SJSA1 (cell line): ENCODE data around the gene SMIM10L1. TPM values are rescaled to one million over a fixed set of nuclear protein-coding genes. Genes with fewer than 3 reads are reported as not detected.

Source experiments
- DNase-seq, 2 experiments: peaks; one replicate each; pipeline ENCODE4 v3.0.0-alpha.2; 2015 to 2020; ENCODE audit warnings: low spot score in 2 of 2, low read depth in 1 of 2
- H3K27ac ChIP-seq: fragments of 250-450 bp; sonication (Bioruptor Pico); 2 replicates; pipeline ENCODE4 v1.5.1; 2020; ENCODE audit warnings: mild to moderate bottlenecking, moderate library complexity
- H3K27me3 ChIP-seq: fragments of 250-450 bp; sonication (Bioruptor Pico); replicated peaks from 2 replicates; pipeline ENCODE4 v1.5.1; 2020; ENCODE audit warnings: mild to moderate bottlenecking, moderate library complexity
- H3K36me3 ChIP-seq: fragments of 250-450 bp; sonication (Bioruptor Pico); 2 replicates; pipeline ENCODE4 v1.5.1; 2020; ENCODE audit warnings: mild to moderate bottlenecking
- H3K4me1 ChIP-seq: fragments of 250-450 bp; sonication (Bioruptor Pico); replicated peaks from 2 replicates; pipeline ENCODE4 v1.6.1; 2021; ENCODE audit warnings: mild to moderate bottlenecking
- H3K4me3 ChIP-seq: fragments of 250-450 bp; sonication (Bioruptor Pico); 2 replicates; pipeline ENCODE4 v1.5.1; 2020; ENCODE audit warnings: mild to moderate bottlenecking
- H3K9me3 ChIP-seq: fragments of 250-450 bp; sonication (Bioruptor Pico); replicated peaks from 2 replicates; pipeline ENCODE4 v1.5.1; 2020; ENCODE audit warnings: mild to moderate bottlenecking
- total RNA-seq: library from RNA; depleted of rRNA; stranded (reverse); fragments of >200 nt; shearing (Covaris generic); gene quantifications from 2 replicates; pipeline ENCODE4 v1.2.3, GENCODE V29; 2014; rRNA removed

The SMIM10L1 gene
- 11.3 and 13.2 TPM in 2 replicates for total RNA-seq

DNA sequence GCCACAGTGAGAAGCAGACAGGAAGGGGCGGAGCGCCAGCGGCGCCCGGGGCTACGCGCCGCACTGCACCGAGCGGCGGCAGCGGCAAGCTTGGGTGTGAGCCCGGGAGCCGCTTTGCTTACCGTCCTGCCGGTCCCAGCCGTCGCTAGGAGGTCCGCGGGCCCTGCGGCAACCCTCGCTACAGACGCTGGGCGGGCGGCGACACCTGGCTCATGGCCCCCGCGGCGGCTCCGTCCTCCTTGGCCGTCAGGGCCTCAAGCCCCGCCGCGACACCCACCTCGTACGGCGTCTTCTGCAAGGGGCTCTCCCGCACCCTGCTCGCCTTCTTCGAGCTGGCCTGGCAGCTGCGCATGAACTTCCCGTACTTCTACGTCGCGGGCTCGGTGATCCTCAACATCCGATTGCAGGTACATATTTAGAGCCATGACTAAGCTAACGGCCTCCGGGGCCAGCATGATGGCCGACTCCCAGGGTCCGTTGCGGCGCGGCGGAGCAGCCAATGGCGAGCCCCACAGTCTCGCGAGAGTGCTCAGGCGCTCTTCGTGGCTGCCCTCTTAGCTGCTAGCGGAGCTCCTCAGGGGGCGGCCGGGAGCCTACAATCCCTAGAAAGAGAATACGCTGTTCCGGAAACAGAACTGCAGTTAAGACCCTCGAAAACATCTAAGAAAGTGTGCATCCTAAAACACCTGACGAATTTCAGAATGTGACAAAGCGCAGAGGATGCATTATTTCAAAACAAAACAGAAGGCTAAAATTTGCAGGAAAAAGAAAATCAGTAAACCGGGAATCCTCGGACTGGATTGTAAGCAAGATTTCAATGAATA lies at the start of gene SMIM10L1:
TSS of gene SMIM10L1 (plus strand) at position 50 of the 824 bp plus-strand sequence. CDS start at position 213, 163 bp downstream.
- Histone ChIP-seq H3K4me3 (peak within 1 kb of the TSS; percentile 83), H3K36me3 (peaks cover 45% of the 10 kb centered on the region), H3K4me1 (peaks cover 10% of the 10 kb centered on the region), H3K9me3 (no peaks in the 10 kb centered on the region), H3K27me3 (no peaks in the 10 kb centered on the region), H3K27ac (peak within 1 kb of the TSS; percentile 94)
- peak; percentile 89 to 94 for DNase-seq

DNA sequence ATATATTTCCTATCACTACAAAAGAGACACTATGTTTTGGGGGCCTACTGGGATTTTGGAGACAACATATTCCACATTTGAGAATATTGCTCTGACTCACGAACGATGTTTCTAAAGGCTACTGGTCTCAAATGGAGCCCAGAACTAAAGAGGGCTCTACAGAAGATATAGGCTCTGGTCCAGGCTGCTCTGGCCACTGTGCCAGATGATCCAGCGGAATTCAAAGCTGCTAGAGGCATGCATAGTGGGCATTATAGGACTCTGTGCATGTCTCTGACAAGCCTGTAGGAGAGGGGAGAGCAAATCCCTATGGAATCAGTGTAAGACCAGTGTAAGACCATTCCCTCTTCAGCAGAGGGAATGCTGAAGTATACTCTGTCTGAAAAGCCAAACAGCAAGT lies 40.6 kb upstream of the SMIM10L1 start:
- no peak for DNase-seq
- no peaks in the 10 kb centered on the region for H3K9me3 ChIP-seq
- no peaks in the 10 kb centered on the region for H3K36me3 ChIP-seq
- no peak overlapping the region for H3K4me3 ChIP-seq
- H3K4me1 ChIP-seq = no peaks in the 10 kb centered on the region
- H3K27ac ChIP-seq = no peak overlapping the region
- no peaks in the 10 kb centered on the region for H3K27me3 ChIP-seq

DNA sequence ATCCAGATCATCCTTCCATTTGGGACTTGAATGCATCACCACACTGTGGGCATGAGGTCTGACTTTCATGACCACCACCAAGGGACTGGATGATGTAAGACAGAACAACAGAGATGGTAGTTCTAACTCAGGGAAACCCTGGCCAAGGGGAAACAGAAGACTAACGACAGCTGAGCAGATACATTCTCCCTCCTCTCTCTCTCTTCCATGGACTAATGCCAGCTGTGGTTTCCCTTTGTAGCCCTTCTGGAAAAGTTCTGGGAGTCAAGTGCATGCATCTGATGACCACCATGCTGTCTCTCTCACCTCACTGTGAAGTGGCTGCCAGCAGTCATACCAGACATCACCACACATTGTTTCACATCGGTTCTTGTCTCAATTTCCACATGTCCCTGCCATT lies 40.0 kb upstream of the SMIM10L1 start:
- no peaks in the 10 kb centered on the region for H3K4me1 ChIP-seq
- H3K9me3 ChIP-seq = no peaks in the 10 kb centered on the region
- no peak for DNase-seq
- H3K27me3 ChIP-seq = no peaks in the 10 kb centered on the region
- H3K27ac ChIP-seq = no peak overlapping the region
- no peaks in the 10 kb centered on the region for H3K36me3 ChIP-seq
- no peak overlapping the region for H3K4me3 ChIP-seq

DNA sequence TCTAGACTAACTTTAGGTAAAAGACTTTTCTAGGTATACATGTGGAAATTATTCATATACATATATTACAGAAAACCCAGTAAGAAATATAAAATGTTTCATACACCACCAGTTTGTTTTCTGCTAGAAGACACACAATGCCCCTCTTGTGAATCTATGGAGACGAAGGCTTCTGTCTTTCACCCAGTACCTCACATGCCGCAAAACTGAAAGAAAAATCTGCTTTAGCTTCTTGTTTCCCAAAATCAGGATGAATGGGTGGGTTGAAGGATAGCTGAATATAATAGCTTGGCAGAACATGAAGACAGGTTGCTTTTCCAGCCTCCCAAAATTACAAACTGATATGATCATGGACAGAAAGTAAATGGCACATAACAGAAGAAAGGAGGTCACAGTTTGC lies 37.8 kb upstream of the SMIM10L1 start:
- H3K27me3 ChIP-seq = no peaks in the 10 kb centered on the region
- no peak for DNase-seq
- H3K9me3 ChIP-seq = no peaks in the 10 kb centered on the region
- H3K27ac ChIP-seq = no peak overlapping the region
- H3K4me3 ChIP-seq = no peak overlapping the region
- H3K36me3 ChIP-seq = no peaks in the 10 kb centered on the region
- no peaks in the 10 kb centered on the region for H3K4me1 ChIP-seq

DNA sequence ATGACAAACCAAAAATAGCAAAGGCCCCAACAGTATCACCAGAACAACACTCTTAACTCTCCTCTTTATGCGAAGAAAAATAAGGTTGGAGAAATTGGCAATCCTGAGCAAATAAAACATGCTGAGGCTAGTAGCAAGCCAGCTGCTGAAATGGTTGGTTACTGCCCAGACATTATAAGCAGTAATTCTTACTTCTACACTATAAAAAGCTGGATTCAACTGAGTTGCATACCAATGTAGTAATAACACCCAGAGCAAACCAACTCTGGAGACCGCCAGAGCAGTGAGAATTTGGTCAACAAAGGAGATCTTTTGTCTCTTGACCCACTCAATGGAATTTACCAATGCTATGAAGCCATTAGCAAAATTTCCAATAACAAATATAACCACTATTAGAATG lies 37.2 kb upstream of the SMIM10L1 start:
- Histone ChIP-seq H3K4me1 (no peaks in the 10 kb centered on the region), H3K4me3 (no peak overlapping the region), H3K9me3 (no peaks in the 10 kb centered on the region), H3K27ac (no peak overlapping the region), H3K36me3 (no peaks in the 10 kb centered on the region), H3K27me3 (no peaks in the 10 kb centered on the region)
- no peak for DNase-seq

DNA sequence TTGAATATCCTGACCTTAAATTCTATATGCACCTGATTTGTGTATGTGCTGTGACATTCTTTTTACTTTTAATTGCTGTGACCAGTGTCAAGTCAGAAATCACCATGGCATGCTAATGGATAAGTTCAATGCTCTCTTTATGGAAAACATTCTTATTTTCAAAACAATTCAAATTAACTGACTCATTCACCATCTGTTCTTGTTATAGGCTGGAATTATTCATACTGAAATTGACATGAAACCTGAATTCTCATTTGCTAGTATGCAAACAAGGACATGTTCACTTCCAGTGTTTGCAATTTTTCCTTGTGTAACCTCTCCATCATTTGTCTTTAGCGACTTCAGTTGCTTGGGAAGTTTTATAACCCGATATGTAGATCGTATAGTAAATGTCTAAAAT lies 36.7 kb upstream of the SMIM10L1 start, which contains the start of gene TAS2R30:
TSS of gene TAS2R30 (minus strand) at position 340 of the 400 bp plus-strand sequence. CDS start 400 bp downstream, outside the sequence.
- Histone ChIP-seq H3K27me3 (no peaks in the 10 kb centered on the region), H3K4me1 (no peaks in the 10 kb centered on the region), H3K27ac (no peak within 1 kb of the TSS), H3K36me3 (no peaks in the 10 kb centered on the region), H3K4me3 (no peak within 1 kb of the TSS), H3K9me3 (no peaks in the 10 kb centered on the region)
- no peak for DNase-seq

DNA sequence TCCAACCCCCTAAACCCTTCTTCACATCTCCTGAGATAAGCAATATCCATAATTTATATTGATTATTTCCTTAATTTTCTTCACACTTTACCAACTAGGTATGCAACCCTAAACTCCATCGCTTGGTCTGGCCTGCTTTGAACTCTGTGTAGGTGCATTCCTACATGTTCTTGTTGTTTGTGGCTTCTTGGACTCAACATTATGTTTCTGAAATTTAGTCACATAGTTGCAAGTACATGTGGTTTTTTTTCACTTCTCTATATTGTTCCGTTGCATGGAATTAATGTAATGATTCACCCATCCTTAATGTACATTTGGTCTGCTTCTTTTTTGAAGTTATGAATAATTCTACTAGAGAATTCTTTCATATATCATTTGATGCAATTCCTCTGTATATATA lies 34.9 kb upstream of the SMIM10L1 start:
- Histone ChIP-seq H3K27ac (no peak overlapping the region), H3K4me1 (no peaks in the 10 kb centered on the region), H3K9me3 (no peaks in the 10 kb centered on the region), H3K36me3 (no peaks in the 10 kb centered on the region), H3K27me3 (no peaks in the 10 kb centered on the region), H3K4me3 (no peak overlapping the region)
- no peak for DNase-seq

DNA sequence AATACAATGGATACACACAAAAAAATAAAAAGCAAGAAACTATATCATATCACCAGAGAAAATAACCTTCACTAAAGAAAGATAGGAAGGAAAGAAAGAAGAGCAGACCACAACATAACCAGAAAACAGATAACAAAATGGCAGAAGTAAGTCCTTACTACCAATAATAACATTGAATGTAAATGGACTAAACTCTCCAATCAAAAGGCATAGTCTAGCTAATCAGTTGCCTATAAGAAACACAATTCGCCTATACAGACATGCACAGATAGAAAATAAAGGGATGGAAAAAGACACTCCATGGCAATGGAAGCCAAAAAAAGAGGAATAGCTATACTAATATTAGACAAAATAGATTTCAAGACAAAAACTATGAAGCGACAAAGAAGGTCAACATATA lies 27.6 kb upstream of the SMIM10L1 start:
- H3K4me1 ChIP-seq = no peaks in the 10 kb centered on the region
- H3K27ac ChIP-seq = no peak overlapping the region
- H3K36me3 ChIP-seq = no peaks in the 10 kb centered on the region
- DNase-seq = no peak
- H3K9me3 ChIP-seq = no peaks in the 10 kb centered on the region
- no peaks in the 10 kb centered on the region for H3K27me3 ChIP-seq
- H3K4me3 ChIP-seq = no peak overlapping the region

DNA sequence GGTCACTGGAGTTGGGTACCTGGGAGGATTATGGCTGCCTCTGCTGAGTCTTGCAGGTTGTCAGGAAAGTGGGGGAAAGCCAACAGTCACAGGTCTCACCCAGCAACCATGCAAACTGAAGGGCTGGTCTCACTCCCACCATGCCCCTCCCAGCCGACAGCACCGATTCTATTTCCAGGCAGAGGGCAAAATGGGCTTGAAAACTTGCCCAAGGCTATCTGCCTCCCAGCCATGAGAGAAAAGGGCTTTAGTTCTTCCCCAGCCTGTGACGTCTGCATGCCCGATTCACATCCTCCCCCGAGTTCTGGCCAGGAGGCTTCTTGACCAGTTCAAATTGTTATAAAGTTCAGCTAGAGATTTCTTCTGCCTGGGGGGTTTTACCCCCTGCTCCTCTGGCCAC lies 26.7 kb upstream of the SMIM10L1 start:
- Histone ChIP-seq H3K27ac (no peak overlapping the region), H3K9me3 (no peaks in the 10 kb centered on the region), H3K27me3 (no peaks in the 10 kb centered on the region), H3K4me1 (no peaks in the 10 kb centered on the region), H3K36me3 (no peaks in the 10 kb centered on the region), H3K4me3 (no peak overlapping the region)
- no peak for DNase-seq

DNA sequence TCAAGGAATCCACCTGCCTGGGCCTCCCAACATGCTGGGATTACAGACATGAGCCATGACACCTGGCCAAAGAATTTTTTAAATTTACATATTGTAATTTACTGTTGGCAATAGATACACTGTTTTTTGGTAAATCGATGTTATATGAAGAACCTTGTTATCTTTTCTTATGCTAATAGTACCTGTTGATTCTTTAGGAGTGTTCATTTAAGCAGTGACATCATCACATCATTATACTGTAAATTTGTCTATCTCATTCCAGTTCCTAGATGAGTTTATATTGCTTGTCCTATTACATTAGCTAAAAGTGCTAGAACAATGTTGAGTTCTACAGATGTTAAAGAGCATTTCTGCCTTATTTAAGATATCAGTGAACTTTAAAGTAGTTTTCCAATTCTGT lies 23.6 kb upstream of the SMIM10L1 start:
- no peaks in the 10 kb centered on the region for H3K27me3 ChIP-seq
- H3K9me3 ChIP-seq = no peaks in the 10 kb centered on the region
- peaks cover 4% of the 10 kb centered on the region; the same call in 1 of the 2 replicates for H3K36me3 ChIP-seq
- DNase-seq = no peak
- H3K27ac ChIP-seq = no peak overlapping the region
- H3K4me3 ChIP-seq = no peak overlapping the region
- no peaks in the 10 kb centered on the region for H3K4me1 ChIP-seq

DNA sequence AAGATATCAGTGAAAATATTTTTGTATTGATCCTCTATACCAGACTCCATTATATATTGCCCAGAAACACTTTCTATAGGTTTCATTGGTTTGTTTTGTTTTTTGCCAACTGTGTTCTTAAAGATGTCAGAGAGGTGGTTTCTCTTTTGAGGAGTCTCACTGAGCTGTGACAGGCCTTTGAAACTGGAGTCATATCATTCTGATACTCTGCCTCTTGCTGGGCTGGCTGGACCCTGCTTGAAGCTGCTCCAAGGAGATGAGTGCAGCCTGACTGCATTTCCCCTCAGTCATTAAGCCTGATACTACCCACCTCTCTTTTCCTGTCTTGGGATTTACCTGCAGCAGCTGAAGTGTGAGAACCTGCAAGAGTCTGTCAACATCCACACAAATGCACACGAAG lies 20.2 kb upstream of the SMIM10L1 start:
- H3K4me3 ChIP-seq = no peak overlapping the region
- peaks cover 5% of the 10 kb centered on the region for H3K36me3 ChIP-seq
- no peak overlapping the region for H3K27ac ChIP-seq
- H3K4me1 ChIP-seq = no peaks in the 10 kb centered on the region
- H3K9me3 ChIP-seq = no peaks in the 10 kb centered on the region
- no peaks in the 10 kb centered on the region for H3K27me3 ChIP-seq
- no peak for DNase-seq

DNA sequence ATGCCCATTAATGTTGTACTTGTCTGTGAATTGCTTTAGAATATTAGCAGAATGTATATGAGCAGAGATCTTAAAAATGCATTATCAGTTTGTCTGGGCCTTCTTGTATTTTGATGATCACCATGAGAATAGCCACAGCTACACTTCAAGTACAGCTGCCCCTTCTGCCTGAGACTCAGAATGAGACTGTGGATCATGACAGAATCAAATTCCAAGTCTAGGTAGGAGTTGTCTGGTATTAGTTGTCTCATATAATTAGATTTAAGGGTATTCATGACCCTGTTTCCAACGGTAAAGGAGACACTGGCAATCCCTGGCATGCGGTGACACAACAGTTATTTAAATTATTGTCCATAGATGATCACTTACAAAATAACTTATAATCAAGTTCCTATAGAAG lies 18.3 kb upstream of the SMIM10L1 start:
- no peaks in the 10 kb centered on the region for H3K27me3 ChIP-seq
- DNase-seq = no peak
- H3K36me3 ChIP-seq = peaks cover 7% of the 10 kb centered on the region
- H3K27ac ChIP-seq = no peak overlapping the region
- H3K4me3 ChIP-seq = no peak overlapping the region
- H3K9me3 ChIP-seq = no peaks in the 10 kb centered on the region
- no peaks in the 10 kb centered on the region for H3K4me1 ChIP-seq

DNA sequence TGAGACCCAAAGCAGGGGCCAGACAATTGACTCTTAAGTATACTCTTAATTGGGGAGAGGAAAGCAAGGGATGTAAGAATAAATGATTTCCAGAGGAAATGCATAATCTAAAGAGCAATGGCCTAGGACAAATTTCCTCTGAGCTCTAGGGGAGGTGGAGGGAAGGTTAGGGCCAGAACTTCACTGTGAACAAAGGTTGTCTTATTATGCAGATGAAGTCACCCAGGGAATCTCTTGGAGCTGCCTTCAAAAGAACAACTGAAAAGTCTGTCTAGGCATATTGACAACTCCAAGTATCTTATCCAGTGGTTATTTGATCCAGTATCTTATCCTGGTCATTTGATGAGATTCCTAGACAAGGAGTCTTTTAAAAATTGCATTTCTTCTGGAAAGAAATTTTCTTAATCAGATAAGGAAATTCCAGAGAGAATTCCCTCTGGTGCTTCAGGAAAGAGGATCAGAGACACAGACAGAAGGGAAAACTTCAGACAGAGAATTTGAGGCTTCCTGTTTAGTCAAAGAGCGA lies 16.5 kb upstream of the SMIM10L1 start:
- Histone ChIP-seq H3K27me3 (no peaks in the 10 kb centered on the region), H3K36me3 (peaks cover 7% of the 10 kb centered on the region), H3K9me3 (no peaks in the 10 kb centered on the region), H3K27ac (no peak overlapping the region), H3K4me3 (no peak overlapping the region), H3K4me1 (no peaks in the 10 kb centered on the region)
- no peak for DNase-seq

DNA sequence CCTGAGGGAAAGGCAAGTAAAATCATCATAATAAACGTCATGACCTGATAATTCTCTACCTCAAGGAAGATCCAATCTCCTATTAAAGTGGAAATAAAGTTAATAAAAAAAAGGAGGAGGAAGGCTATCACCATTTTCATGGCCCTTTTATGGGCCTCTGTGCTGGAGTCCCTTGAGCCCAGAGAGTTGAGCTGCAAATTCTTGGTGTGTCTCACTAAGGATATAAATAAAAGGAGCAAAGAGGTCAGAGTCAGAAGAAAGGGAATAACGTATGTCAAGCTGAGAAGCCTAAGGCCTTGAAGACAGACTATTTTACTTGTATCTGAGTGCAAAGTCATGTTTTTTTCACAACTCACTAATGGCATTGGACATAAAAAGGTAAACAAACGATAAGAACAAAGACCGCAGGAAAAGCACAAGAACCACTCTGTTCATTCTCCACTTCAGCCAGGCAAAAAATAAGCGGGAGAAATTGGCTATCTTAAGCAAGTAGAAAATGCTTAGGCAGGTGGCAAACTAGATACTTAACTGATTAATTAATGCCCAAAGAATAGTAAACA lies 12.0 kb upstream of the SMIM10L1 start:
- Histone ChIP-seq H3K4me1 (no peaks in the 10 kb centered on the region), H3K27me3 (no peaks in the 10 kb centered on the region), H3K36me3 (peaks cover 37% of the 10 kb centered on the region), H3K4me3 (no peak overlapping the region), H3K27ac (no peak overlapping the region), H3K9me3 (no peaks in the 10 kb centered on the region)
- no peak for DNase-seq
